AG09309 (cell line): ENCODE results near the gene SUN2.

Experiments used
- DNase-seq: peaks from one replicate; pipeline ENCODE4 v3.0.0-alpha.2; 2010; ENCODE audit warnings: low read depth
- H3K4me3 ChIP-seq: 2 replicates; pipeline ENCODE4 v1.5.1; 2011; ENCODE audit warnings: mild to moderate bottlenecking, low read depth, low read length, moderate library complexity; ENCODE audit not compliant: control insufficient read depth
- CTCF ChIP-seq: IDR thresholded peaks from 2 replicates; pipeline ENCODE4 v1.5.1; 2011; ENCODE audit warnings: mild to moderate bottlenecking, low read depth, low read length, inconsistent platforms; ENCODE audit not compliant: insufficient read depth, control insufficient read depth; ENCODE audit errors: missing control alignments

The SUN2 gene

GRCh38 chr22:38694940-38695339 is 60.9 kb downstream of the SUN2 start:
- TF ChIP-seq CTCF = no peak
- H3K4me3 ChIP-seq = no peak overlapping the region
- no peak for DNase-seq

- TF ChIP-seq CTCF = no peak
- H3K4me3 ChIP-seq = no peak overlapping the region
- DNase-seq = no peak
These were observed 61.7 kb downstream of the SUN2 start for GRCh38 chr22:38694049-38694448.

- no peak for DNase-seq
- TF ChIP-seq CTCF = no peak
- no peak overlapping the region for H3K4me3 ChIP-seq
These were observed 66.1 kb downstream of the SUN2 start for GRCh38 chr22:38689651-38690050.

- no peak for DNase-seq
- no peak overlapping the region for H3K4me3 ChIP-seq
- no peak for TF ChIP-seq CTCF
These were observed 70.0 kb downstream of the SUN2 start for GRCh38 chr22:38685761-38686160.

- no peak for DNase-seq
- H3K4me3 ChIP-seq = no peak overlapping the region
- no peak for TF ChIP-seq CTCF
These were observed 70.9 kb downstream of the SUN2 start for GRCh38 chr22:38684895-38685294.
